GM12891 (cell line): ENCODE measurements around the gene RABEP2.
A peak's percentile ranks its signal among the peaks of the same experiment; 100 is the strongest.
"Not testable (repeated sequence)": the region's sequence is repeated elsewhere in the genome, so short reads cannot be mapped to it uniquely, and the experiment has no call there.

Experiments
- DNase-seq: peaks from one replicate; pipeline ENCODE4 v3.0.0; 2011; ENCODE audit warnings: low spot score; ENCODE audit not compliant: insufficient read length
- FAIRE-seq: peaks from 2 replicates; lab custom pipeline; 2011; peaks lifted over from hg19 to GRCh38; lab: Jason Lieb, UNC
- PAX5 ChIP-seq: IDR thresholded peaks from 2 replicates; pipeline ENCODE4 v1.6.1; 2011; ENCODE audit warnings: low read length, moderate library complexity, mild to moderate bottlenecking; ENCODE audit not compliant: insufficient read depth, severe bottlenecking
- POLR2A ChIP-seq: IDR thresholded peaks from 2 replicates; pipeline ENCODE4 v1.6.1; 2011; ENCODE audit warnings: low read depth, low read length, control low read depth
- POLR2AphosphoS5 ChIP-seq: IDR thresholded peaks from 2 replicates; pipeline ENCODE4 v1.6.1; 2011; ENCODE audit warnings: low read depth, low read length, control low read depth
- POU2F2 ChIP-seq: IDR thresholded peaks from 2 replicates; pipeline ENCODE4 v1.6.1; 2011; ENCODE audit warnings: low read depth, mild to moderate bottlenecking, control low read depth, low read length, moderate library complexity
- SPI1 ChIP-seq: IDR thresholded peaks from 2 replicates; pipeline ENCODE4 v1.6.1; 2011; ENCODE audit warnings: low read depth, low read length, control low read depth
- TAF1 ChIP-seq: IDR thresholded peaks from 2 replicates; pipeline ENCODE4 v1.6.1; 2011; ENCODE audit warnings: low read depth, low read length, control low read depth

The RABEP2 gene

GRCh38 chr16:28951410-28951943 is 26.4 kb upstream of the RABEP2 start:
- TF ChIP-seq POLR2A (no peak), POLR2AphosphoS5 (no peak), PAX5 (no peak), TAF1 (no peak), POU2F2 (no peak), SPI1 (no peak)
- no peak for DNase-seq
- FAIRE-seq = no peak

- TF ChIP-seq PAX5 (peak; percentile 62), SPI1 (no peak), TAF1 (peak; percentile 89), POLR2A (peak; percentile 73), POU2F2 (no peak), POLR2AphosphoS5 (peak; percentile 63; the same call in 1 of the 2 replicates)
- peak; percentile 96 for DNase-seq
- peak; percentile 98 for FAIRE-seq
These were observed 25.8 kb upstream of the RABEP2 start, which contains the start of gene NFATC2IP for GRCh38 chr16:28950648-28951409. NFATC2IP (plus strand) TSS chr16:28950937; CDS start chr16:28951012, 75 bp downstream.

- FAIRE-seq (no peak), DNase-seq (no peak)
- TF ChIP-seq POU2F2 (no peak), POLR2A (no peak), POLR2AphosphoS5 (no peak), TAF1 (no peak), SPI1 (no peak), PAX5 (no peak)
These were observed 21.6 kb upstream of the RABEP2 start for GRCh38 chr16:28946681-28947080.

GRCh38 chr16:28943281-28943680 is 18.2 kb upstream of the RABEP2 start:
- no peak for FAIRE-seq
- TF ChIP-seq POU2F2 (no peak), POLR2AphosphoS5 (no peak), POLR2A (no peak), PAX5 (no peak), TAF1 (no peak), SPI1 (no peak)
- DNase-seq = no peak

GRCh38 chr16:28939825-28940224 is 14.8 kb upstream of the RABEP2 start:
- DNase-seq, FAIRE-seq: not testable (repeated sequence)

GRCh38 chr16:28938721-28939120 is 13.7 kb upstream of the RABEP2 start:
- DNase-seq (no peak), FAIRE-seq (no peak)
- TF ChIP-seq PAX5 (no peak), POU2F2 (no peak), POLR2AphosphoS5 (no peak), POLR2A (no peak), TAF1 (no peak), SPI1 (no peak)

GRCh38 chr16:28937222-28937876 is 12.3 kb upstream of the RABEP2 start:
- FAIRE-seq (no peak), DNase-seq (no peak)
- TF ChIP-seq POU2F2 = no peak
- TF ChIP-seq POLR2AphosphoS5 = no peak
- TF ChIP-seq TAF1 = no peak
- TF ChIP-seq PAX5 = no peak
- no peak for TF ChIP-seq SPI1
- TF ChIP-seq POLR2A = no peak

GRCh38 chr16:28936784-28937155 is 11.7 kb upstream of the RABEP2 start:
- FAIRE-seq (no peak), DNase-seq (no peak)
- TF ChIP-seq POU2F2 (no peak), SPI1 (no peak), POLR2A (no peak), POLR2AphosphoS5 (no peak), PAX5 (no peak), TAF1 (no peak)

GRCh38 chr16:28935924-28936783 is 11.1 kb upstream of the RABEP2 start:
- FAIRE-seq (peak; percentile 84), DNase-seq (peak; percentile 91)
- TF ChIP-seq SPI1 = peak; percentile 46; the same call in 1 of the 2 replicates
- TF ChIP-seq POLR2AphosphoS5 = no peak
- no peak for TF ChIP-seq TAF1
- no peak for TF ChIP-seq POLR2A
- TF ChIP-seq POU2F2 = no peak
- no peak for TF ChIP-seq PAX5
